Forelimb muscle (tissue), 1 donor: ENCODE data around the gene HMG20B. TPM values are rescaled to one million over a fixed set of nuclear protein-coding genes. Genes with fewer than 3 reads are reported as not detected.
A peak's percentile ranks its signal among the peaks of the same experiment; 100 is the strongest.

ENCODE experiments used
- DNase-seq: peaks from one replicate; pipeline ENCODE4 v3.0.0-alpha.2; 2013; ENCODE audit warnings: low read depth
- polyA plus RNA-seq: library from polyadenylated mRNA; unstranded; fragments of 120-200 nt; gene quantifications from one replicate; pipeline ENCODE4 v1.2.1, GENCODE V29; 2013; ENCODE audit not compliant: insufficient read length

HMG20B gene
- polyA plus RNA-seq, 1 donor, result 34.1 TPM

DNA sequence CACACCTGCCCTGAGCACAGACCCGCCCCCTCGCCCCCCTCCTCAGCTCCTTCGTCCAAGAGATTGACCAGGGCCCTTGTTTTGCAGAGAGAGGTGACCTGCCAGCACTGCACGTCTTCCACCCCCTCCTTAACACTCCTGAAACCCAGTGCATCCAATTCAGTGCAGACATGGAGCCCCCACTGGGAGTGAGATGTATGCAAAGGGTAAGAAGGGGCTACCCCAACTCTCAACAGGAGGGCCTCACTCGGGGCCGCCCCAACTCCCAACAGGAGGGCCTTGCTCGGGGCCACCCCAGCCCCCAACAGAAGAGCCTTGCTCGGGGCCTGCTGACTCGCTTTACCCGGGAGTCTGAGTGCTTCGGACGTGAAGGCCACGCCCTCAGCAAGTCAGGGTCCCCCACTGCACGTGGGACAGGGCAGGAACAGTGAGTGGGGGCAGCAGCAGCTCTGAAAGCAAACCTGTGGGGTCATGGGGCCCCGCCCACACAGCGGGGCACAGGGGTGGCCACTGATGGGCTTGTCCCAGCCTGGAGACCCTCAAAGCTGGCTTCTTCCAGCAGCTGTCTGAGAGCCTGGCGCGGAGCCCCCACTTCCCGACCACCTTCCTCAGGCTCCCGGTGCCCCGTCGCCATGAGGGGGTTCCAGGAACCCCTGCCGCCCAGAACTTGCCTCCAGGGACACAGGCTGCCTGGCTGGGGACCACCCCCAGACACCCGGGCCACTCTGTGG, 48.2 kb downstream of the HMG20B start:
- DNase-seq, result no peak

DNA sequence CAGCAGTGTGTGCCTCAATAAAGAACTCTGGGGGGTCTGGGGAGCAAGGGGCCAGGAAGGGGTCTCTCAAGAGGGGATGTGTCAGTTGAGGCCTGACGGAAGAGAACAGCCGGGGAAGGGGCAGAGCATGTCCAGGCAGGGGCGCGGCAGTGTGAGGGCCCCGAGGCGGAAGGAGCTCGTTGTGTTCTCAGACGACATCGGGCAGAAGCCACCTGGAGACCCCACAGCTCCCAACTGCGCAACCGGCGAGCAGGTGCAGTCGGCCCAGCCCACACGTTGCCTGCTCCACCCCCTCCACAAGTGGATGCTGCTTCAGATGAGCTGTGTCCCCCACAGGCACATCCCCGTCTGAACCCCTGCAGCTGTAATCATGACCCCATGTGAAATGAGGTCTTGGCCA, 48.9 kb downstream of the HMG20B start:
- no peak for DNase-seq

DNA sequence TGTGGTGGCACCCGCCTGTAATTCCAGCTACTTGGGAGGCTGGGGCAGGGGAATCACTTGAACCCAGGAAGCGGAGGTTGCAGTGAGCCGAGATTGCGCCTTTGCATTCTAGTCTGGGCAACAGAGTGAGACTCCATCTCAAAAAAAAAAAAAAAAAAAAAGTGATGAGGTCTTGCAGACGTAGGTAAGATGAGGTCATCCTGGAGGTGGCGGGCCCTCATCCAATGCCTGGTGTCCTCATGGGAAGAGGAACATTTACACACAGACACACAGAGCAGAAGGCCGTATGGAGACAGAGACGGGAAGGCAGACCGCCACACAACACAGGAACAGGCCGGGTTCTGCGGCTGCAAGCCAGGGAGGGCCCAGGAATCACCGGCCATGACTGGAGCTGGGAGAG, 49.5 kb downstream of the HMG20B start:
- DNase-seq, result no peak

DNA sequence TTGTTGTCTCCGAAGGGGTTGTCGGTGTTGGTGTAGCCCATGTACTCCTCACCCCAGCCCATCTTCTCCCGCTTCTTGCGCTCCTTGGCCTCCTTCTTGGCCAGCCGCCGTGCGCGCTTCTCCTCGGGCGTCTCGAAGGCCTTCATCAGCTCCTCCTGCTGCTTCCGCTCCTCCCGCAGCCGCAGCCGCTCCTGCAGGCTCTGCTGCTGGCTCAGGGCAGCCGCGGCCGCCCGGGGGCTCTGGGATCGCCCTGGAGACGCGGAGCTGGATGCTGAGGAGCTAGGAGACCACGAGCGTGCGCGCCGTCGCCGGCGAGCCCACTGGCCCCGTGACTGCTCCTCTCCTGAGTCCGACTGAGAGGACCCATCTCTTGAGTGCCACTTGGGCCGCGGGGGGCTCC, 51.0 kb downstream of the HMG20B start:
- no peak for DNase-seq

DNA sequence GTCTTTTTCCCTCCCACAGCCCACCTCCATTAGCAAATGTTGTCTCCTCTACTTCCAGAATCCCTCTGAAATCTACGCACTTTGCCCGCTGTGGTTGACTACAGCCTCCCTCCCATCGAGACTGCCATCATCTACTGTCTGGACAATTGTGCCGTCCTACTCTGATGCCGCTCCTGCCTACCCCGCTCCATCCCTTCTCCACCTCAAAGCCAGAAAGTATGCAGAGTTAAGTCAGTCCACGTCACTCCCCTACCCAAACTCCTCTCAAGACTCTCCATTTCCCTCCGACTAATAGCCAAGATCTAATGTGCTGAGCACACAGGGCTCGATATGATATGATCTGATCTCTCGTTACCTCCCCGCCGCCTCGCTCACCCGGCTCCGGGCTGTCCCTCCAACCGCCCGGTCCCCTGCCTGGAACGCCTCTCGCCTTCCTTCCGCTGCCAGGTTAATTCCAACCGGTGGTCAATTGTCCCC, 53.3 kb downstream of the HMG20B start:
- no peak for DNase-seq

DNA sequence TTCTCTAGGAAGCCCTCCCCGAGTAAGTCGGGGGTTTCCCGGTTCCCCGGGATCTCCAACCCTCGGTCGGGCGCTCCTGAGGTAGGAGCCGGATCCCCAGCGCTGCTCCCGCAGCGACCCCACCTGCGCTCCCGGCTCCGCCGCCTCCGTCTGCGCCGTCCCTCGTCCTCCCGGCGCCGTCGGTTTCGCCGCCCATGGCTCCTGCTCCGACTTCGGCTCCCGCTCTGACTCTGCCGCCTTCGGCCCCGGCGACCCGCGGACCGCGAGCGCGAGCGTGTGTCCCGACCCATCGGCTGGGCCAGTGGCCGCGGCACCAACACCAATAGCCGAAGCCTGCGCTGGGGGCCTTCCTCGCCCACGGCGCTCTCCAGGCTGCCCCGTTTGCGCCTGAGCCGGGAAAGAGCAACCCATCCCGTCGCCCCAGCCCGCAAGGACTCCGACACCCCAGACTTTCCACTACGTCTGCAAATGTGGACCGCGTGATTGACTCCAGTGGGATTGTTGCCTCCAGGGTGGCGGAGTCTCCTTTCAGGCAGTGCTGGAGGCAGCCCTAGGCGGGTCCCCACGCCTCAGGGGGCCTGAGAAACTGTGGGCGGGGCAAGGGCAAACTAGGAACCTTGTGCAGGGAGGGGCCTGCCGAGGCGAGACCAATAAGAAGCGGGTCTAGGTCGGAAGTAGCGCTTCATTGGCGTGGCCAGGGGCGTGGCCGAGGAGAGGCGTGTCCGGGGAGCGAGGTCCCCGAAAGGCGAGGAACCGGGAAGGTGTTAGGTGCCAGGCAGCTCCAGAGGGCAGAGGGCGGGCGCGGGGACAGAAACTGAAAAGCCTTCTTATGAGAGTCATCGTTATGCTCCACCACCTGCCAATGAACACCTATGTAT, 54.0 kb downstream of the HMG20B start, which contains the start of gene CACTIN:
Gene CACTIN (minus strand): TSS at position 318 of the 878 bp plus-strand sequence. CDS start 28 bp downstream, at position 290.
- DNase-seq, result peak; percentile 88

DNA sequence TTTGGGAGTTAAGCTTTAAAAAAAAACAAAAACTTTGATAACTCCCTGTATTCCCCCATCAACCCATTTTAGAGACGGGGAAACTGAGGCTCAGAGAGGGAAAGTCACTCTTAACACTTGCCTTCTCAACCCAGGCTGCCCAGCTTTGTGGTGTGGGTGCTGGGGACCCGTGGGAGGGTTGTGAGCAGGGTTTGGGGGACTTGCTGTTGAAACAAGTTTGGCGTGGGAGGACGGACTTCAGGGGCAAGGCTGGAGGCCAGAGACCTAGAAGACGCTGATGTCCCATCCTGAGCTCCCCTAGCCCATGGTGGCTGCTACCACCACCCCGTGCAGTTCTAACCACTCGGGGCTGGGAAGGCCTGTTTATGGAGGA, 54.6 kb downstream of the HMG20B start:
- DNase-seq, result no peak

Other genes starting within 250 kb of the HMG20B start
- gene NFIC, start 206.4 kb upstream of the HMG20B start, polyA plus RNA-seq, result 35.4 TPM
- gene SMIM24, start 92.4 kb upstream of the HMG20B start, polyA plus RNA-seq, result 0.22 TPM
- gene SMIM44, start 89.5 kb upstream of the HMG20B start, polyA plus RNA-seq, result not detected
- 6.8 TPM for gene DOHH, start 72.3 kb upstream of the HMG20B start, polyA plus RNA-seq
- gene FZR1, start 66.6 kb upstream of the HMG20B start, polyA plus RNA-seq, result 26.9 TPM
- gene TEKTIP1, start 33.8 kb upstream of the HMG20B start, polyA plus RNA-seq, result 4.5 TPM
- gene MFSD12, start 15.4 kb upstream of the HMG20B start, polyA plus RNA-seq, result 25.2 TPM
- 1.4 TPM for gene GIPC3, start 12.5 kb downstream of the HMG20B start, polyA plus RNA-seq
- gene TBXA2R, start 33.9 kb downstream of the HMG20B start, polyA plus RNA-seq, result 1.7 TPM
- gene CACTIN, start 53.8 kb downstream of the HMG20B start, polyA plus RNA-seq, result 18.9 TPM
- gene PIP5K1C, start 127.5 kb downstream of the HMG20B start, polyA plus RNA-seq, result 22.0 TPM
- gene TJP3, start 135.4 kb downstream of the HMG20B start, polyA plus RNA-seq, result 0.46 TPM
- 13.1 TPM for gene APBA3, start 188.7 kb downstream of the HMG20B start, polyA plus RNA-seq
- gene MRPL54, start 189.7 kb downstream of the HMG20B start, polyA plus RNA-seq, result 26.0 TPM
- not detected for gene RAX2, start 199.3 kb downstream of the HMG20B start, polyA plus RNA-seq
- 1.4 TPM for gene MATK, start 213.4 kb downstream of the HMG20B start, polyA plus RNA-seq